Middle frontal gyrus (tissue), 1 donor: Measurements from ENCODE around the gene KCTD17.

ENCODE experiments used
- DNase-seq: peaks from one replicate; pipeline ENCODE4 v3.0.0-alpha.2; 2015; ENCODE audit warnings: low spot score; ENCODE audit errors: extremely low spot score

Gene KCTD17

GRCh38 chr22:37043209-37043827 lies 8.2 kb upstream of the KCTD17 start:
- no peak for DNase-seq

- DNase-seq, result no peak
Observed at GRCh38 chr22:37043828-37044538, 7.6 kb upstream of the KCTD17 start.

- DNase-seq, result no peak
Observed at GRCh38 chr22:37044634-37045625, 6.6 kb upstream of the KCTD17 start.

- DNase-seq, result no peak
Observed at GRCh38 chr22:37045958-37046357, 5.6 kb upstream of the KCTD17 start.

DNA sequence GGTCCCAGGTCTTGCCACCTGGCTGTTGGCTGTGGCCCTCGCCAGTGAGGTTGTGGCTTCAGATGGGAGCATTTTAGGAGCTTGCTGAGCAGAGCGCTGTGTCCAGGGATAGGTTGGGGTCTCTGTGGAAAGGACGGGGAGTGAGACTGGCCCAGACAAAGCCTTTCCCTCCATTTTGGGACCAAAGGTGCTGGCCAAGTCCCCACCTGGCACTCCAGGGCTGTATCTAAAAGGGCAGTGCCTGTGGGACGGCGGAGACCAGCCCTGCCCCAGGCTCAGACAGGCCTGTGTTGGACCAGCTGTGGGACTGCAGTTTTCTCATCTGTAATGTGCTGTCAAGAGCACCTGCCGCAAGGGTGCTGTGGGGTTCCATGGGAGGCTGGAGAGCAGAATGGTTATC lies 5.0 kb upstream of the KCTD17 start:
- no peak for DNase-seq

DNA sequence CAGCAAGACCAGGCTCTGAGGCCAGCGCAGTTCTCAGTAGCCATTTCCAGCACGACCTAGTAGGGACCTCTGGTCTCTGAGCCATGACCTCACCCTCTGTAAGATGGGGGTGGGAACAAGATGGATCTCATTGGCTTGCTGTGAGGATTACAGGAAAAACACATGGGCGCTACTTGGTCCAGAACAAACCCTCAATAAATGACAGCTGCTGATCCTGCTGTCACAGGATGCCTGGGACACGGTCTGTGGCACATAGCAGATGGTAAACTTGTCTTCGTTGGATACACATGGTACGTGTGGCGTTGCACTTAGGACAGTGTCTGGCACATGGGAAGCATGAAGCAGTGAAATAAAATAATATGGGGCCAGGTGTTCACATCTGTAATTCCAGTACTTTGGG lies 4.5 kb upstream of the KCTD17 start:
- no peak for DNase-seq

GRCh38 chr22:37048133-37048532 lies 3.4 kb upstream of the KCTD17 start:
- DNase-seq, result no peak

GRCh38 chr22:37049224-37049623 lies 2.3 kb upstream of the KCTD17 start:
- no peak for DNase-seq

DNA sequence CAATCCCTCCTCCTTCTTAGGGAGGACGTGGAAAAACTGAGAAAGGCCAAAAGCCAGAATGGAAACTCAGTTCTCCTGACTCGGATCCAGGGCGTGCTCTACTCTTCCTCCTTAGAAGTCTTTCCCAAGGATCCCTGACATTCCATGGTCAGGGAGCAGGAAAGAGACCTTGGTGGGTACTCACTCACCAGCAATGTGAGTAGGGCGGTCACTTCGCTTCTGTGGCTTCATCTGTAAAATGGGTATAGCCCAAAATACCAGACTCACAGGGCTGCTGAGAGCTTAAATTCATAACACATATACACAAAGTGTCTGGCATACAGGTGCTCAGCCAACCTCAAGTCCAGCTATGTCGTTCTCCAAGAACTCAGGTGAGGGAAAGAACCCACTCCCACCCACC lies 629 bp upstream of the KCTD17 start:
- DNase-seq, result no peak

- DNase-seq, result no peak
Observed at GRCh38 chr22:37052386-37053309, 1.1 kb downstream of the KCTD17 start.

- DNase-seq, result no peak
Observed at GRCh38 chr22:37053310-37054055, 1.9 kb downstream of the KCTD17 start.

- DNase-seq, result no peak
Observed at GRCh38 chr22:37054056-37054395, 2.5 kb downstream of the KCTD17 start.

DNA sequence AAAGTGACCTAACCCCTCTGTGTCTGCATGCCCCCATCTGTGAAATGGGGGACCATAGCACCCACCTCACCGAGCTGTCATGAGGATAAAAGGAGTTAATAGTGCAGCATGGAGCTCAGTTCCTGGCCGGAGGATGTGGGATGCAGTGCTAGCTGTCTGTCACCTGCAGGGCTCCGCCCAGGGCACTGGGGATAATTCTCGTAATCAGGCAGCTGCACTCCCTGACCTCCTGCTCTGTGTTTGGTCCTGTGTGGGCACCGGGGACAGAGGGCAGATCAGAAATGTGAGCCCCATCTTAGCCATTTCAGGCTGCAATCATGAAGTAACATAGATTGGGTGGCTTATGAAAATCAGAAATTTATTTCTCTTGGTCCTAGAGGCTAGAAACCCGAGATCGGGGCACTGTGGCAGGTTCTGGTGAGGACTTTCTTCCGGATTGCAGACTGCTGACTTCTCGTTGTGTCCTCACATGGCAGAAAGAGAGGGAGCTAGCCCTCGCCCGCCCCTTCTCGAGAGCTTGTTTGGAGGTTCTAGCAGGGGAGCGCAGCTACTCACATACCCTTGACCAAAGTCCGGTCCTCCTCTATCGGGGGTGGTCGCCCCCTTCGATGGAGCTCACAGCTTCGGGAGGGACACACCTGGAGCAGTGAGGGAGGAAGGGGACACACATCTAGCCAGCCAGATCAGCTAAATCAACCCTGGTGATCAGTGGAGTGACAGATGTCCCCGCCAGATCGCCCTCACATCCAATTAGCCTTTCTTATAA lies 3.2 kb downstream of the KCTD17 start:
- DNase-seq, result no peak

GRCh38 chr22:37056246-37056645 lies 4.7 kb downstream of the KCTD17 start:
- no peak for DNase-seq

DNA sequence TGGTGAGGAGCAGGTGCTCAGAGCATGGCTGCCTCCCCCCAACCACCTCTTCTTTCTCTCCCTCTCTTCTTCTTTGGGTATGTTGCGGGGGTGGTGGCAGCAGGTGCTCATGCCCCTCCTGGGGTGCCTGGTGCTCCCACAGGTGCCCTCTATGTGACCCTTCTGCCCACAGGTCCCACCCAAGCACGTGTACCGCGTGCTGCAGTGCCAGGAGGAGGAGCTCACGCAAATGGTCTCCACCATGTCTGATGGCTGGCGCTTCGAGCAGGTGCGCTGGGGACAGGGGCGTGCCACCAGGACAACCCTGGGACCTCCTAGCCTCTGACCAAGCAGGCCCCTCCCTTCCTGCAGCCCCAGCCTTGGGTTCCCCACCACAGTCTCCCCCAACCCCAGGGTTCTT lies 5.7 kb downstream of the KCTD17 start:
- DNase-seq, result no peak

- DNase-seq, result no peak
Observed at GRCh38 chr22:37057796-37058510, 6.4 kb downstream of the KCTD17 start.

DNA sequence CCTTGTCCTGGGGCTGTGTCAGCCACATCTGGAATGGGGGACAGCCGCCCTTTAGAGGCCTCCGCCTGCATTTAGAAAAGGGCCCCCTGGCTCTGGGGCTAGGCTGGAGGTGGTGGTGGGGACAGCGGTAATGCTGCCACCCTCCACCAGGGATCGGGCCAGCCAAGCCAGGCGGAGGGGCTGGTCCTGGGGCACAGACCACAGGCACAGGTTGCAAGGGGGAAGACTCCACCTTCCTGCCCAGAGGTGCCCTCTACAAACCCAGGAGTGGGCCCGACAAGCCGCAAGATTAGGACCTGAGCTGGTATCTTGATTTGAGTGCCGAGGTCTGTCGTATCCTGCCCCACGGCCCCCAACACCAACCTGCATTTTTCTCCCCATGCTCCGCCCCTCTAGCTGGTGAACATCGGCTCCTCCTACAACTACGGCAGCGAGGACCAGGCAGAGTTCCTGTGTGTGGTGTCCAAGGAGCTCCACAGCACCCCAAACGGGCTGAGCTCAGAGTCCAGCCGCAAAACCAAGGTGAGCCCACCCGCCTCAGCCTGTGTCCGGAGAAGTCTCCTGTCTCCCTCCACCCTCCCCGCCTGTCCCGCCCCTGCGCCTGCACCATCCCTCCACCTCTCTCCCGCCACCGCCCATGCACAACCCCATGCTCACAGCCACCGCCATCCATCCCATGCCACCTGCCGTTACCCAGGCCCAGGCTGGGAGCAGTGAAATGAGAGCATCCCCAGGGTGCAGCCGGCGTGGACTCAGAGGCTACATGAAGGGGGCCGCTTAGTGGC lies 7.6 kb downstream of the KCTD17 start:
- DNase-seq, result no peak

DNA sequence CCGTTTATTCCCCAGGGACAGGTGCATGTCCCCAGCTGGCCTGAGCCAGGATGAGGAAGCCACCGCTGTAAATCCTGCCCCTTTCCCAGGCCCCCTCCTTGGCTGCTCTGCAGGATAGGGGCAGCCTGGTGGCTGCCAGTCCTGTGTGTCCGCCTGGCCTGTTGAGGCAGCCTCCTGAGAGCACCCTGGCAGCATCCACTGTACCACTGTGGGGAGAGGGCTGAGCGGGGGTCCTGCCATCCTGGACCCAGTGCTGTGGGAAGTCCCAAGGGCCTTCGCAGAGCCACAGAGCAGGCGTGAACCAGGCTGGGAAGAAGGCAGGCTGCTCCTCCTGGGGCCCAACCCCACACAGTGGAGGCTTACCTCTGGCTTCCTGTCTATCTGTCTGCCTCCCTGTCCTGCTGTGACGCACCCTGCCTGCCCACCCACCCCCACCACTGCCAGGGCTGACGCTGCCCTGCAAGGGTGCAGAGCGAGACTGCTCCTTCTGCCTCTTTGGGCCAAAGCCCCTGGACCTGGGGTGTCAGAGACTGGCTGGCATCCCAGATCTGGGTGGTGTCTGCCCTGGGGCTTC lies 8.4 kb downstream of the KCTD17 start:
- no peak for DNase-seq
